ENCODE measurements around the gene XRCC6.
A peak's percentile ranks its signal among the peaks of the same experiment; 100 is the strongest.

XRCC6 gene

DNA sequence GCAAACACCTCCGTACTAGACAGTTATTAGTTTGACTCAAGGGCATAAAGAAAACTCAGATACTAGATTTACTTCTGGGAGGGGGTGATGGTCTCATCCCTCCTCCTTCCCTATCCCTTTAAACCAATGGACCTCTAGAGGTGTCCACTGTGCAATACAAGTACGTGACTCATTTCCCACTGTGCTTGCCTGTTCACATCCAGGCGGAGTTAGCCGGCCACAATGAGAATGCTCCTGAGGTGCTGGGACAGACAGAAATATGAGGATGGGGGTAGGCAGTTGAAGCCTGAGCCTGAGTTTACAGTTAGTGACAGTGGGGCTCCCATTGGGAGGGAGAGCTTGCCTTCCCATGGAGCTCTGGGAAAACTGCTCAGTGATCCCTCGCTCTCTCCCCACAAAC lies 23.0 kb upstream of the XRCC6 start:
- no peaks in the 10 kb centered on the region for H3K9me3 ChIP-seq (ENCODE audit: control insufficient read depth, low read length)
- peaks cover 5% of the 10 kb centered on the region for H3K36me3 ChIP-seq (ENCODE audit: control insufficient read depth, insufficient read depth, low read length)
- no peaks in the 10 kb centered on the region for H3K27me3 ChIP-seq (ENCODE audit: control insufficient read depth, insufficient read depth, low read length, poor library complexity, severe bottlenecking)
- 89 to 95% methylated on average over 5 of the region's 5 CpGs for WGBS, 2 experiments
- H3K27ac ChIP-seq (ENCODE audit: insufficient read depth, low read depth, low read length, poor library complexity, severe bottlenecking) = no peak overlapping the region
- no peak overlapping the region for H3K4me3 ChIP-seq (ENCODE audit: insufficient read depth, low read depth, low read length)
- H3K4me1 ChIP-seq (ENCODE audit: control insufficient read depth, insufficient read depth, low read length) = no peaks in the 10 kb centered on the region

DNA sequence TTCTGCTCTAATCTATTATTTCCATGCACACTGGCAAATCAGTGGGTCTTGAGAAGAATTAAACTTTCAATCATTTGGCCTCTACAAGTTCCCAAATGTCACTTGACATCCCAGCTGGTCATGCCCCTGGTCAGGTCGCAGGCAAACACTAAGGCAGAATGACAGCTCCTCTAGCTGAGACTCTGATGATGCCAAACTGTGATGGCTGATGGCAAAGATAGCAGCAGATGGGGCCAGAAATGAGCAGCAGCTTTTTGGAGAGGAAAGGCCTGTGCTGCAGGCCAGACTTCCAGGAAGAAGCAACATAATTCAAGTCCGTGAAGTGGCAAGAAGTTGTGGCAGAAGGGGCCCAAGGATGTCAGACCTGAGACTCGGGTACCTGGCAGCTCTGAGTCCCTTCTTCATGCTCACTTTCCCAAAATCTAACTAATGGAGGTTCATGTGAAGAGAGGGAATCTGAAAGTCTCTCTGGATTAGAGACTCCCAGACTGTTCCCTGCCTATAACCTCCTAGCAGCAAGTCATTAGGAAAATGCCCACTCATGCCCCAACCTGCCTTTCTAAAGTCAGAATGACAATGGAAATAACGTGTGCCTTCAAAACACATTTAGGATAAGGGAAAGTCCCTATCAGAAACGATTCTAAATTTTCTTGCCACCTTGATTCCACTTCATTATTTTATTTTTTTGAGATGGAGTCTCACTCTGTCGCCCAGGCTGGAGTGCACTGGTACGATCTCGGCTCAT lies 22.0 kb upstream of the XRCC6 start:
- Histone ChIP-seq H3K4me3 (ENCODE audit: insufficient read depth, low read depth, low read length) (no peak overlapping the region), H3K4me1 (ENCODE audit: control insufficient read depth, insufficient read depth, low read length) (no peaks in the 10 kb centered on the region), H3K27me3 (ENCODE audit: control insufficient read depth, insufficient read depth, low read length, poor library complexity, severe bottlenecking) (no peaks in the 10 kb centered on the region), H3K36me3 (ENCODE audit: control insufficient read depth, insufficient read depth, low read length) (peaks cover 5% of the 10 kb centered on the region), H3K9me3 (ENCODE audit: control insufficient read depth, low read length) (no peaks in the 10 kb centered on the region), H3K27ac (ENCODE audit: insufficient read depth, low read depth, low read length, poor library complexity, severe bottlenecking) (no peak overlapping the region)
- 90 to 93% methylated on average over 8 of the region's 8 CpGs for WGBS, 2 experiments

DNA sequence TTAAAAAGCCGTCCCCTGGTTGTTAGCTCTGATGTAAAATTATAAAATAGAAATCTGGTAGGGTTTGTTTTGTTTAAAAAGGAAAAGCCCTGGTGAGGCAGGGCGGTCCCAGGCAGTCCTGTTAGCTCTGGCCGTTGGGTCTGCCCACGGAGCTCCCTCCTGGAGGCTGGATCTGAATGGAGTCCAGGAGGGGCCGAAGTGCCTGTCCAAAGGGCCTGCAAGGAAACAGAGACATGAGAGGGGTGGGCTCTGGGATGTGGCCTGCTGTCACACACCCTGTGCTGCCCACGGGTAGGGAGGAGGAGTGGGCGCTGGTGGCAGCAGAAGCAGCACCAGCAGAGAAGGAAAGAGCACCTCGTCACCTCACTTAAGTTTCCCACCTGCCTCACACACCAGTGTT lies 20.1 kb upstream of the XRCC6 start:
- Histone ChIP-seq H3K4me3 (ENCODE audit: insufficient read depth, low read depth, low read length) (no peak overlapping the region), H3K27me3 (ENCODE audit: control insufficient read depth, insufficient read depth, low read length, poor library complexity, severe bottlenecking) (no peaks in the 10 kb centered on the region), H3K36me3 (ENCODE audit: control insufficient read depth, insufficient read depth, low read length) (peaks cover 10% of the 10 kb centered on the region), H3K9me3 (ENCODE audit: control insufficient read depth, low read length) (no peaks in the 10 kb centered on the region), H3K27ac (ENCODE audit: insufficient read depth, low read depth, low read length, poor library complexity, severe bottlenecking) (no peak overlapping the region), H3K4me1 (ENCODE audit: control insufficient read depth, insufficient read depth, low read length) (no peaks in the 10 kb centered on the region)
- 91 to 95% methylated on average over 8 of the region's 8 CpGs for WGBS, 2 experiments

DNA sequence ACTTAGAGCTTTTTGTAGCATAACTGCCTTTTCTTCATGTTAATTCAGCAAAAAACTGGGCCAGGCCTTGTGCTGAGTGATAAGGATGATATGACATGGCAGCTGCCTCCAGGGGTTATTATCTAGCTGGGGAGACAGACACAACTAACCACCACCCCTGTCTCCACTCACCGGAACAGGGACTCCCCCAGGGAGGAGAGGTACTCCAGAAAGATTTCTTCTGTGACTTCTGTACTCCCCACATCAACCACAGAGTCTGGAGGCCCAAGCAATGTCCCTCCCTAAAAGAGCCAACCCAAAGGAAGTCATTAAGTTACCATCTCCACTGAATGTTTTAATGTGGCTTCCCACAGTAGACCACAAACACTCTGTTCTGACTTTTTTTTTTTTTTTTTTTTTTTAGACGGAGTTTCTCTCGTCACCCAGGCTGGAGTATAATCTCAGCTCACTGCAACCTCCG lies 17.2 kb upstream of the XRCC6 start:
- Histone ChIP-seq H3K4me3 (ENCODE audit: insufficient read depth, low read depth, low read length) (no peak overlapping the region), H3K4me1 (ENCODE audit: control insufficient read depth, insufficient read depth, low read length) (no peaks in the 10 kb centered on the region), H3K9me3 (ENCODE audit: control insufficient read depth, low read length) (no peaks in the 10 kb centered on the region), H3K27me3 (ENCODE audit: control insufficient read depth, insufficient read depth, low read length, poor library complexity, severe bottlenecking) (no peaks in the 10 kb centered on the region), H3K27ac (ENCODE audit: insufficient read depth, low read depth, low read length, poor library complexity, severe bottlenecking) (no peak overlapping the region), H3K36me3 (ENCODE audit: control insufficient read depth, insufficient read depth, low read length) (peaks cover 10% of the 10 kb centered on the region)
- 87 to 89% methylated on average over 4 of the region's 4 CpGs for WGBS, 2 experiments

DNA sequence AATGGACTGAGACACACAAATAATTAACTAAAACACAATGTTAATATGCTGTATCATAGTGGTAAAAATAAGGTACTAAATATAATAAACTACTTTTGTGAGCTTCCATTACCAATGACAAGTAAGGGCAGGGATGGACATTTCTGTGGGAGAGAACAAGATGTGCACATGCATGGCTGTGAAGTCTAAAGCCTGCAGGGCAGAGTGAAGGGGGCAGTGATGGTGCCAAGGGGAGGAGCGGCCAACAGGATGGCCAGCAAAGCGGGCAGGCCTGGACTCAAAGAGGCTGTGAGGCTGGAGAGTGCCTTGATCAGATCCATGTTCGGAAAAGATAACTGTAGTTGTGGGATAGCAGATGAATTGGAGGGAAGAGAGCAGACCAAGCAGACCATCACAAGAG lies 12.7 kb upstream of the XRCC6 start:
- Histone ChIP-seq H3K27ac (ENCODE audit: insufficient read depth, low read depth, low read length, poor library complexity, severe bottlenecking) (no peak overlapping the region), H3K4me1 (ENCODE audit: control insufficient read depth, insufficient read depth, low read length) (no peaks in the 10 kb centered on the region), H3K9me3 (ENCODE audit: control insufficient read depth, low read length) (no peaks in the 10 kb centered on the region), H3K36me3 (ENCODE audit: control insufficient read depth, insufficient read depth, low read length) (peaks cover 5% of the 10 kb centered on the region), H3K4me3 (ENCODE audit: insufficient read depth, low read depth, low read length) (no peak overlapping the region), H3K27me3 (ENCODE audit: control insufficient read depth, insufficient read depth, low read length, poor library complexity, severe bottlenecking) (no peaks in the 10 kb centered on the region)
- 92 to 95% methylated on average over 3 of the region's 3 CpGs for WGBS, 2 experiments

DNA sequence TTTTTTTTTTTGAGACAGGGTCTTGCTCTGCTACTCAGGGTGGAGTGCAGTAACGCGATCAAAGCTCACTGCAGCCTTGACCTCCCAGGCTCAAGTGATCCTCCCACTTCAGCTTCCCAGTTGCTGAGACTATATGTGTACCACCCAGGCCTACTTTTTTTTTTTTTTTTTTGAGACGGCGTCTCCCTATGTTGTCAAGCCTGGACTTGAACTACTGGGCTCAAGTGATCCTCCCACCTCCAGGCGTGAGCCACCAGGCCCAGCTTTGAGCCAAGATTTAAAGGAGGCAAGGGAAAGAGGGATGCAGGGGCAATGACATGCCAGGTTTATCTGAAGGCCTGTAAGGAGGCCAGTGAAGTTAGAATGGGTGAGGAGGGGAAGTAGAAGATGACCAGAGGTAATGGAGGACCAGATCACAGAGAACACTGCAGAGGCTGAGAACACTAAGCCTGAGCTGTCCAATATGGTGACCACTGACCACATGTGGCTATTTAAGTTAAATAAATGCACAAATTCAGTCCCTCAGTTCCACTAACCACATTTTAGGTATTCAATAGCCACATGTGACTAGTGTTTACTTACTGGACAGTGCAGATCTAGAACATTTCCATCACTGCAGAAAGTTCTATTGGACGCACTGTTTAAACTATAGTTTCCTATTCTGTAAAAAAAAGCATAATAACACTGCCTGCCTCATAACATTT lies 8.3 kb upstream of the XRCC6 start:
- H3K4me1 ChIP-seq (ENCODE audit: control insufficient read depth, insufficient read depth, low read length) = no peaks in the 10 kb centered on the region
- no peak overlapping the region for H3K27ac ChIP-seq (ENCODE audit: insufficient read depth, low read depth, low read length, poor library complexity, severe bottlenecking)
- H3K27me3 ChIP-seq (ENCODE audit: control insufficient read depth, insufficient read depth, low read length, poor library complexity, severe bottlenecking) = no peaks in the 10 kb centered on the region
- H3K36me3 ChIP-seq (ENCODE audit: control insufficient read depth, insufficient read depth, low read length) = no peaks in the 10 kb centered on the region
- H3K4me3 ChIP-seq (ENCODE audit: insufficient read depth, low read depth, low read length) = no peak overlapping the region
- no peaks in the 10 kb centered on the region for H3K9me3 ChIP-seq (ENCODE audit: control insufficient read depth, low read length)
- WGBS, 2 experiments = 94 to 95% methylated on average over 5 to 6 of the region's 6 CpGs

DNA sequence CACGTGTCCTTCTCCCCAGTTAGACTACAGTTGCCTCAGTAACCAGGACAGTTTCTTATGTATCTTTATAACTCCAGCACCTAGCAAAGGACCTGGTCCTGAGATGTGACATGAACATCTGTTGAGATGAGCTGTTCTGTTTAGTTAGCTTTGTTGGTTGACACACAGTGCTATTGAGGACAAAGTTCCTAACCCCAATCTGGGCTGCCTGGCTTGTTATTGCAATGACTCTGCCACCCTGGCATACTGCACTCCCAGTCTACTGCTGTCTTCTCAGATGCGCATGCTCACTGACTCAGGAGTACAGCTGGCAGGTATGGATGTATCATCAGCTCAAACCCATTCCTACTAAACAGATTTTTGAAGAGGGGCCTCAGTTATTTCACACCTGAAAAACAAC lies 7.6 kb upstream of the XRCC6 start:
- Histone ChIP-seq H3K4me3 (ENCODE audit: insufficient read depth, low read depth, low read length) (no peak overlapping the region), H3K4me1 (ENCODE audit: control insufficient read depth, insufficient read depth, low read length) (no peaks in the 10 kb centered on the region), H3K9me3 (ENCODE audit: control insufficient read depth, low read length) (no peaks in the 10 kb centered on the region), H3K36me3 (ENCODE audit: control insufficient read depth, insufficient read depth, low read length) (no peaks in the 10 kb centered on the region), H3K27me3 (ENCODE audit: control insufficient read depth, insufficient read depth, low read length, poor library complexity, severe bottlenecking) (no peaks in the 10 kb centered on the region), H3K27ac (ENCODE audit: insufficient read depth, low read depth, low read length, poor library complexity, severe bottlenecking) (no peak overlapping the region)
- 94 to 96% methylated on average over 2 of the region's 2 CpGs for WGBS, 2 experiments

DNA sequence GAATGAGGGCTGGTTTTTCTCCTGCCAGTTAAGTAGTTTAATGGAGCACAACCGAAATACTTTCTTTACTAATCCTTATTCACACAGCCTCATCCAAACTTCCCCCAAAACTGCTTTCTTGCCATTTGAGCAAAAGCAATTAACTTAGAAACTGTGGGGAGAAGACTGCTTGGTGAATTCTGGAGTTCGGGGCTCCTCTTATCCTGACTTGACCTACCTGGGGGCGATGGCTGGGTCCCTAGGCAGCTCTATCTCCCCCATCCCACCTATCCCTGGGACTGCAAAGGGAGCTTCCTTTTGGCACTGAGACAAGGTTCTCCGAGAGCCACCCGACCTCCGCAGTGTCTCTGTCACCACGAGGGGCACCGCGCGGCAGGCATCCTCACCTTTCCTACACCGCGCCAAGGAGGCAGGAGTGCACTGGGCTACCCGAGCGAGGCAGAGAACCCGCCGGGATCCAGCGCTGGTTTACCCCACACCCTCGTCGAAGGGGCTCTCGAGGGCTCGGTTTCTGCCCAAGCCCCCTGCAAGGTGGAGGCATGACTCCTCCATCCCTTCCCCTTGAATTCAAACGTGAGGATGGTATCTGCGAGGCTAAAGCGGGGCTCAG lies 1.0 kb upstream of the XRCC6 start:
- Histone ChIP-seq H3K4me3 (ENCODE audit: insufficient read depth, low read depth, low read length) (peak overlapping the region; percentile 100), H3K27ac (ENCODE audit: insufficient read depth, low read depth, low read length, poor library complexity, severe bottlenecking) (peak overlapping the region; percentile 58), H3K27me3 (ENCODE audit: control insufficient read depth, insufficient read depth, low read length, poor library complexity, severe bottlenecking) (no peaks in the 10 kb centered on the region), H3K4me1 (ENCODE audit: control insufficient read depth, insufficient read depth, low read length) (peaks cover 10% of the 10 kb centered on the region), H3K9me3 (ENCODE audit: control insufficient read depth, low read length) (no peaks in the 10 kb centered on the region), H3K36me3 (ENCODE audit: control insufficient read depth, insufficient read depth, low read length) (peaks cover 18% of the 10 kb centered on the region)
- 3% methylated on average over 24 of the region's 24 CpGs for WGBS, 2 experiments

DNA sequence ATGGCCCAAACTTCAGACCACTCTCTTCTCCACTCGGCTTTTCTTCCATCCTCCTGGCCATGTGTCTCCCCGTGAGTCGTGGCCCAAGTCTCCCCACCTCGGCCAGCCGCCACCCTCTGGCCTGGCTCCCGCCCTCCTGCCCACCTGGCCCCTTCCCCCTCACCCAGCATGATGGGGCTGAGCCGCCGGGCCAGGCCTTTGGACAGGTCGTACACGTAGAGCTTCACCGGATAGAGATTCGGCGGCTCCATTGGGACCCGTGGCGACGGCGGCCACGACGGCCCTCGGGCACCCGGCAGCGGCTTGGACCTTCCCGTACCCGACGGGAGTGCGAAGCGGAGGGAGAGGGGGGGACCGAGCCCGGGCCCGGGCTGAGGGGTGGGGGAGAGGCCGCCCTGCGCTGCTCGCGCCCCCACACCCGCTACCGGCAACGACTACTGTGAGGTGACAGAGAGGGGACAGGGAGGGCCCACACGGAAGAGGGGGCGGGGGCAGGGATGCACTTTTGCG lies 451 bp upstream of the XRCC6 start, which contains the start of gene DESI1:
Gene DESI1 (minus strand): TSS at position 455 of the 510 bp plus-strand sequence. CDS start 204 bp downstream, at position 251.
- Histone ChIP-seq H3K4me3 (ENCODE audit: insufficient read depth, low read depth, low read length) (peak within 1 kb of the TSS; percentile 100), H3K27ac (ENCODE audit: insufficient read depth, low read depth, low read length, poor library complexity, severe bottlenecking) (peak within 1 kb of the TSS; percentile 98), H3K36me3 (ENCODE audit: control insufficient read depth, insufficient read depth, low read length) (peaks cover 23% of the 10 kb centered on the region), H3K9me3 (ENCODE audit: control insufficient read depth, low read length) (no peaks in the 10 kb centered on the region), H3K4me1 (ENCODE audit: control insufficient read depth, insufficient read depth, low read length) (peaks cover 10% of the 10 kb centered on the region), H3K27me3 (ENCODE audit: control insufficient read depth, insufficient read depth, low read length, poor library complexity, severe bottlenecking) (no peaks in the 10 kb centered on the region)
- WGBS, 2 experiments = 1% methylated on average over 40 of the region's 40 CpGs

DNA sequence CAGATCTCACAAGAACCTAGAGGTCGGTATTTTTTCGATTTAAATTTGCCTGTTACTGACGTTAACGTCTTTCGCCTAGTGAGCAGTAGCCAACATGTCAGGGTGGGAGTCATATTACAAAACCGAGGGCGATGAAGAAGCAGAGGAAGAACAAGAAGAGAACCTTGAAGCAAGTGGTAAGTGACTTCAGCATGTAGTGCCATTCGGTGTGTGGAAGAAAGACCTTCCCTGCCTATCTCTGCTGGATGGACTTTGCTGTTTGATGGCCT lies 750 bp downstream of the XRCC6 start:
- H3K4me1 ChIP-seq (ENCODE audit: control insufficient read depth, insufficient read depth, low read length) = peaks cover 10% of the 10 kb centered on the region
- H3K9me3 ChIP-seq (ENCODE audit: control insufficient read depth, low read length) = no peaks in the 10 kb centered on the region
- peak overlapping the region; percentile 100 for H3K4me3 ChIP-seq (ENCODE audit: insufficient read depth, low read depth, low read length)
- WGBS, 2 experiments = 7 to 9% methylated on average over 8 of the region's 8 CpGs
- H3K27ac ChIP-seq (ENCODE audit: insufficient read depth, low read depth, low read length, poor library complexity, severe bottlenecking) = peak overlapping the region; percentile 98
- no peaks in the 10 kb centered on the region for H3K27me3 ChIP-seq (ENCODE audit: control insufficient read depth, insufficient read depth, low read length, poor library complexity, severe bottlenecking)
- H3K36me3 ChIP-seq (ENCODE audit: control insufficient read depth, insufficient read depth, low read length) = peaks cover 32% of the 10 kb centered on the region

All from ectodermal cell (in vitro differentiated cells).